Ovary (tissue), 1 donor: ENCODE data around the gene MYO1H.

Experiments
- EP300 ChIP-seq: sonication (generic); formaldehyde crosslinking; IDR thresholded peaks from one replicate; pipeline ENCODE4 v1.6.1; 2017; ENCODE audit warnings: antibody characterized with exemption
- POLR2A ChIP-seq: fragments of 450-650 bp; IDR thresholded peaks from one replicate; pipeline ENCODE4 v1.6.1; 2017; ENCODE audit warnings: antibody characterized with exemption, mild to moderate bottlenecking, moderate library complexity

DNA sequence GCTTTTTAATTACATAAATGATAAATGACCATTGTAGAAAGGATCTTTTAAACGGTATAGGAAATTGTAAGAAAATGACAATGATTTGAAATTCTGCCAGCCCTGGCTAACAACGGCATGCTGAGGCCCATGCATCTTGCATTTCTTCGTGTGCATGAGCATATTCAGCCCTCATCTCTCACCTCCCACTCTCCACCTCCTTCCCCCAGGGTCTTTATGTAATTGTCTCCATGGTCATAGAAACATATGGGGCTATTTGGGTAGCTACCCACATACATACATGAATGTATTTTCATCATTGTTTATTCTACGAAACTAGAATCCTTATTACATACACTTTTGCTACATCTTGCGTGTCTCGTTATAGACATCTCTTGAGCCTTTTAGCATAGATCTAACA, 4.5 kb downstream of the MYO1H start:
- no peak for TF ChIP-seq EP300
- TF ChIP-seq POLR2A = no peak
